ENCODE results near the gene FADS2. TPM values are rescaled to one million over a fixed set of nuclear protein-coding genes. Genes with fewer than 3 reads are reported as not detected.

Gene FADS2
- polyA plus RNA-seq, 1 donor from 2014 or later: 145 TPM

DNA sequence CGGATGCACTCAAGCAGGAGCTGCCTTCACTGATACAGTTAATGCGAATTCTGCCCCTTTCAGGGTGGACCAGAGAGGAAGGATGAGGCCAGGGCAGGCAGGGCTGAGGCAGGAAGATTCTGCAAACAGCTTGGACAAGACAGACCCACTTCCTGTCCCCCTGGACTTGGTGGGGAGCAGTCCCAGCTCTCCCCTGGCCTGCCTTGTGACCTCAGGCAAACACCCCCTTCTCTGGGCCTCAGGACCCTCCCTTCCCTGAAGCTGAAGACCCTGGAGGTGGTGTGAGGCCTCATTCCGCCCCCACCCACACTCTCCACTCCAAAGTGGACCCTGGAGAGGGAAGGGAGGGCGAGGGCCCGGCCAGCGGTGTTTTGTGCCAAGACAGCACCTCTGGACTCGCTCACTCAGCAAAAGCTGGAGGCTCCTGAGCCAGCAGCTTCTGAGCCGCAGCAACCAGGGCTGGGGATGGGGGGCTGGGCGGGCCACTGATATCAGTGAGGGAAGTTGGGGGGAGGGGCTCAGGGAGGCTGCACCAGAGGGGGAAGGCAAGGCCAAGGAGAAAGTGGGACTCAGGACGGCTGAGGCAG lies 80.7 kb downstream of the FADS2 start:
- no peaks in the 10 kb centered on the region for H3K9me2 ChIP-seq (ENCODE audit: insufficient read depth, low read length)

DNA sequence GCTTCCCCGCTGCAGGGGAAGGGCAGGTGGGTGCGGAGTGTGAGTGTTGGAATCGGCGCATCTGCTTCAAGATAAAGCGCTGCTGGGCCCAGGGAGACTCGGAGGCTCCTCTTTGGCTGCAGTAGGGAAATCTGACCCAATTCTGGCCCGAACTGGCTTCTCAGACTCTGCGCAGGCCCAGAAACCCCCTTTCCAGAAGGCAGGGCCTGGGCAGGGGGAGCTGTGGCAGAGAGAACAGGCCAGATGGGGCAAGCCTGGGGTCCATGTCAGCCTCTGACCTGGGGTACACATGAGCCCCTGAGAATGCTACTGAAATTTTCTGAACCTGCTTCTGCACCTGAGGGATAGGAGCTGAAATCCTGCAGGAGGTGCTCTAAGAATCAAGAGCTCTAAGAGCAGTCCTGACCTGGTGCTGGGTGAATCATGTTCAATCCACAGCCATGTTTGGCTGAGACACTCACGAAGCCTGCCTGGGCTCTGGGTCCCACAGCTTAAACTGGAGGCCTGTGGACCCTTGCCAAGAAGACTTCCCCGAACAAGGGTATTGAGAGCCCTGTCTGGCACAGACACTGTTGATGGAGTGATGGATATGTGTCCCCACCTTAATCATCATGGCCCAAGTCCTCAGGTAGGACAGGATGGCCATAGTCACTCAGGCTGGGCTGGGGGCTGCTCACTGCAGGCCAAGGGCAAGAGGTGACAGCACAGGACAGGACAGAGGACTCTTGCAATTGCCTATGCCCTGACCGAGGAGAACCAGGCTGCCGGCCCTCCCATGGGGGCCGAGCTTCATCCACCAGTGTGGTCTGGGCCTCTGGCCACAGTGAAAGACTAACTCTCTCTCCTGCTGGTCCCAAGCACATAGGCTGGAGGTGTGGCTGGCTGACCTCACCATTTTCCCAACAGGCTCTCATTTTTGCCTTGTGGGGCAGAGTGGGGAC lies 82.4 kb downstream of the FADS2 start:
- no peaks in the 10 kb centered on the region for H4K20me1 ChIP-seq (ENCODE audit: insufficient read depth)
- H3K36me3 ChIP-seq (ENCODE audit: insufficient read depth, low read length): no peaks in the 10 kb centered on the region
- H3K4me3 ChIP-seq (ENCODE audit: low read length): no peak overlapping the region
- H3K4me2 ChIP-seq (ENCODE audit: low read length): no peak overlapping the region
- no peaks in the 10 kb centered on the region for H3K9me2 ChIP-seq (ENCODE audit: insufficient read depth, low read length)
- no peak overlapping the region for H3K27ac ChIP-seq (ENCODE audit: low read length)
- no peaks in the 10 kb centered on the region for H3K27me3 ChIP-seq (ENCODE audit: insufficient read depth, low read depth, low read length)
- H2AFZ ChIP-seq (ENCODE audit: low read depth, low read length): no peak overlapping the region
- H3F3A ChIP-seq (ENCODE audit: insufficient read depth, low read length, poor library complexity, severe bottlenecking): no peaks in the 10 kb centered on the region
- H3K79me2 ChIP-seq (replicated peaks; ENCODE audit: insufficient read depth, low read length): no peaks in the 10 kb centered on the region
- TF ChIP-seq, protein P1, sequence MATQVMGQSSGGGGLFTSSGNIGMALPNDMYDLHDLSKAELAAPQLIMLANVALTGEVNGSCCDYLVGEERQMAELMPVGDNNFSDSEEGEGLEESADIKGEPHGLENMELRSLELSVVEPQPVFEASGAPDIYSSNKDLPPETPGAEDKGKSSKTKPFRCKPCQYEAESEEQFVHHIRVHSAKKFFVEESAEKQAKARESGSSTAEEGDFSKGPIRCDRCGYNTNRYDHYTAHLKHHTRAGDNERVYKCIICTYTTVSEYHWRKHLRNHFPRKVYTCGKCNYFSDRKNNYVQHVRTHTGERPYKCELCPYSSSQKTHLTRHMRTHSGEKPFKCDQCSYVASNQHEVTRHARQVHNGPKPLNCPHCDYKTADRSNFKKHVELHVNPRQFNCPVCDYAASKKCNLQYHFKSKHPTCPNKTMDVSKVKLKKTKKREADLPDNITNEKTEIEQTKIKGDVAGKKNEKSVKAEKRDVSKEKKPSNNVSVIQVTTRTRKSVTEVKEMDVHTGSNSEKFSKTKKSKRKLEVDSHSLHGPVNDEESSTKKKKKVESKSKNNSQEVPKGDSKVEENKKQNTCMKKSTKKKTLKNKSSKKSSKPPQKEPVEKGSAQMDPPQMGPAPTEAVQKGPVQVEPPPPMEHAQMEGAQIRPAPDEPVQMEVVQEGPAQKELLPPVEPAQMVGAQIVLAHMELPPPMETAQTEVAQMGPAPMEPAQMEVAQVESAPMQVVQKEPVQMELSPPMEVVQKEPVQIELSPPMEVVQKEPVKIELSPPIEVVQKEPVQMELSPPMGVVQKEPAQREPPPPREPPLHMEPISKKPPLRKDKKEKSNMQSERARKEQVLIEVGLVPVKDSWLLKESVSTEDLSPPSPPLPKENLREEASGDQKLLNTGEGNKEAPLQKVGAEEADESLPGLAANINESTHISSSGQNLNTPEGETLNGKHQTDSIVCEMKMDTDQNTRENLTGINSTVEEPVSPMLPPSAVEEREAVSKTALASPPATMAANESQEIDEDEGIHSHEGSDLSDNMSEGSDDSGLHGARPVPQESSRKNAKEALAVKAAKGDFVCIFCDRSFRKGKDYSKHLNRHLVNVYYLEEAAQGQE (IDR thresholded peaks at IDR 0.05; ENCODE audit: borderline replicate concordance): no peak
- no peak for TF ChIP-seq POLR2AphosphoS5 (IDR thresholded peaks at IDR 0.05)
- TF ChIP-seq RAD21 (conservative IDR thresholded peaks at IDR 0.05): no peak
- TF ChIP-seq EZH2 (IDR thresholded peaks at IDR 0.05; ENCODE audit: borderline replicate concordance, insufficient read depth, low read length, poor library complexity, severe bottlenecking): no peak
- TF ChIP-seq TAF1 (IDR thresholded peaks at IDR 0.05; ENCODE audit: low read depth): no peak
- no peak for TF ChIP-seq EP300 (conservative IDR thresholded peaks at IDR 0.05; ENCODE audit: poor library complexity, severe bottlenecking)
- TF ChIP-seq, protein P2, sequence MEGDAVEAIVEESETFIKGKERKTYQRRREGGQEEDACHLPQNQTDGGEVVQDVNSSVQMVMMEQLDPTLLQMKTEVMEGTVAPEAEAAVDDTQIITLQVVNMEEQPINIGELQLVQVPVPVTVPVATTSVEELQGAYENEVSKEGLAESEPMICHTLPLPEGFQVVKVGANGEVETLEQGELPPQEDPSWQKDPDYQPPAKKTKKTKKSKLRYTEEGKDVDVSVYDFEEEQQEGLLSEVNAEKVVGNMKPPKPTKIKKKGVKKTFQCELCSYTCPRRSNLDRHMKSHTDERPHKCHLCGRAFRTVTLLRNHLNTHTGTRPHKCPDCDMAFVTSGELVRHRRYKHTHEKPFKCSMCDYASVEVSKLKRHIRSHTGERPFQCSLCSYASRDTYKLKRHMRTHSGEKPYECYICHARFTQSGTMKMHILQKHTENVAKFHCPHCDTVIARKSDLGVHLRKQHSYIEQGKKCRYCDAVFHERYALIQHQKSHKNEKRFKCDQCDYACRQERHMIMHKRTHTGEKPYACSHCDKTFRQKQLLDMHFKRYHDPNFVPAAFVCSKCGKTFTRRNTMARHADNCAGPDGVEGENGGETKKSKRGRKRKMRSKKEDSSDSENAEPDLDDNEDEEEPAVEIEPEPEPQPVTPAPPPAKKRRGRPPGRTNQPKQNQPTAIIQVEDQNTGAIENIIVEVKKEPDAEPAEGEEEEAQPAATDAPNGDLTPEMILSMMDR (IDR thresholded peaks at IDR 0.05; ENCODE audit: poor library complexity, severe bottlenecking): no peak
- TF ChIP-seq SMC3 (conservative IDR thresholded peaks at IDR 0.05; ENCODE audit: poor library complexity): no peak
- no peak for TF ChIP-seq MXI1 (conservative IDR thresholded peaks at IDR 0.05; ENCODE audit: poor library complexity, severe bottlenecking)
- H3K9me3 ChIP-seq (ENCODE audit: low read length): no peaks in the 10 kb centered on the region
- H3K9ac ChIP-seq (ENCODE audit: low read length): no peak overlapping the region

More for the DNA sequence above, 80.7 kb downstream of the FADS2 start:
- H3K9ac ChIP-seq (ENCODE audit: low read length): no peak overlapping the region
- H4K20me1 ChIP-seq (ENCODE audit: insufficient read depth): no peaks in the 10 kb centered on the region
- TF ChIP-seq SMC3 (conservative IDR thresholded peaks at IDR 0.05; ENCODE audit: poor library complexity): no peak
- no peak for TF ChIP-seq POLR2AphosphoS5 (IDR thresholded peaks at IDR 0.05)
- no peak for TF ChIP-seq EZH2 (IDR thresholded peaks at IDR 0.05; ENCODE audit: borderline replicate concordance, insufficient read depth, low read length, poor library complexity, severe bottlenecking)
- TF ChIP-seq MXI1 (conservative IDR thresholded peaks at IDR 0.05; ENCODE audit: poor library complexity, severe bottlenecking): no peak
- TF ChIP-seq, protein P2 (IDR thresholded peaks at IDR 0.05; ENCODE audit: poor library complexity, severe bottlenecking): no peak
- H2AFZ ChIP-seq (ENCODE audit: low read depth, low read length): no peak overlapping the region
- H3K79me2 ChIP-seq (replicated peaks; ENCODE audit: insufficient read depth, low read length): no peaks in the 10 kb centered on the region
- no peak overlapping the region for H3K4me3 ChIP-seq (ENCODE audit: low read length)
- H3K27ac ChIP-seq (ENCODE audit: low read length): no peak overlapping the region
- no peak overlapping the region for H3K4me2 ChIP-seq (ENCODE audit: low read length)
- H3F3A ChIP-seq (ENCODE audit: insufficient read depth, low read length, poor library complexity, severe bottlenecking): no peaks in the 10 kb centered on the region
- no peaks in the 10 kb centered on the region for H3K9me3 ChIP-seq (ENCODE audit: low read length)
- H3K27me3 ChIP-seq (ENCODE audit: insufficient read depth, low read depth, low read length): no peaks in the 10 kb centered on the region
- H3K36me3 ChIP-seq (ENCODE audit: insufficient read depth, low read length): no peaks in the 10 kb centered on the region
